Ovary (tissue), 9 donors: ENCODE data around the gene PPFIA4. TPM values are rescaled to one million over a fixed set of nuclear protein-coding genes. Genes with fewer than 3 reads are reported as not detected.
"Not testable (repeated sequence)": the region's sequence is repeated elsewhere in the genome, so short reads cannot be mapped to it uniquely, and the experiment has no call there.

Experiments
- DNase-seq, 5 donors: peaks; one replicate each; pipeline ENCODE4 v3.0.0-alpha.2; 2019 to 2020
- H3K27ac ChIP-seq, 2 donors: fragments of 200-600 bp; one replicate each; pipeline versions ENCODE4 v1.5.1 to v1.8.0; 2019 to 2022
- H3K27me3 ChIP-seq: fragments of 200-600 bp; one replicate; pipeline ENCODE4 v1.8.0; 2022
- H3K36me3 ChIP-seq: fragments of 200-600 bp; sonication (generic); one replicate; pipeline ENCODE4 v1.5.1; 2019
- H3K4me1 ChIP-seq: one replicate; pipeline ENCODE4 v1.8.1; 2013; ENCODE audit warnings: mild to moderate bottlenecking, moderate library complexity; ENCODE audit not compliant: insufficient read depth
- H3K4me3 ChIP-seq: fragments of 200-600 bp; sonication (generic); one replicate; pipeline ENCODE4 v1.5.1; 2017
- H3K9me3 ChIP-seq, 2 donors: fragments of 200-600 bp in 1 of 2; sonication (generic) in 1 of 2; one replicate each; pipeline versions ENCODE4 v1.5.1 to v1.8.1; 2013 to 2019; ENCODE audit warnings: mild to moderate bottlenecking in 1 of 2, moderate library complexity in 1 of 2
- CTCF ChIP-seq, 3 donors: fragments of 450-650 bp in 2 of 3; fragments of 200-600 bp in 1 of 3; IDR thresholded peaks; one replicate each; pipeline versions ENCODE4 v1.5.1 to v1.8.0; 2016 to 2022; ENCODE audit warnings: antibody characterized with exemption in 3 of 3, mild to moderate bottlenecking in 1 of 3
- EP300 ChIP-seq: sonication (generic); formaldehyde crosslinking; IDR thresholded peaks from one replicate; pipeline ENCODE4 v1.6.1; 2017; ENCODE audit warnings: antibody characterized with exemption
- POLR2A ChIP-seq: fragments of 450-650 bp; IDR thresholded peaks from one replicate; pipeline ENCODE4 v1.6.1; 2017; ENCODE audit warnings: antibody characterized with exemption, mild to moderate bottlenecking, moderate library complexity
- WGBS, 3 donors: extraction: QIAGEN DNeasy Blood & Tissue Kit in 1 of 3; methylation state at CpG; one replicate each; pipeline versions ENCODE4 v1.1.5 to v1.1.7; 2013 to 2017; 5-methylcytosine and 5-hydroxymethylcytosine counted together
- intact Hi-C, 4 donors: fragments of 100-400 bp; cut with DNase I; formaldehyde crosslinking; loops; one replicate each; pipeline versions ENCODE4 v1.11.0 to v1.15.1; 2022 to 2023
- polyA plus RNA-seq, 2 donors: library from polyadenylated mRNA; stranded (reverse); fragments of 200-250 nt in 1 of 2; fragments of 350-450 nt in 1 of 2; fragmentation: Illumina TruSeq in 1 of 2; extraction: RNeasy Lipid Tissue Mini Kit (QIAGEN cat#74804) in 1 of 2; gene quantifications; one replicate each; pipeline ENCODE4 v1.2.3, GENCODE V29; 2013 to 2014
- total RNA-seq, 7 donors: library from RNA; depleted of rRNA in 2 of 7; stranded (reverse); fragments of >200 nt in 2 of 7; fragmentation: NEBNext Ultra II Directional in 3 of 7; extraction: Animal tissue kit (Norgen Biotek cat#: 25700) in 3 of 7; gene quantifications; one replicate each; pipeline versions ENCODE4 v1.1.0 to v1.2.4, GENCODE V29; 2016 to 2023
- donor health status: DM: no; HTN: no; CAD: no; lungs with moderate emphysema.
- donor health status: DM: no; HTN: no; CAD: no.
- donor health status: Bipolar disorder and iron deficiency.
- donor health status: DM: yes; HTN: yes; CAD: no.
- donor health status: DM: no; HTN: no; CAD: no.
- donor health status: DM: yes; HTN: yes; CAD: no.

Gene PPFIA4
- total and polyA plus RNA-seq, 9 donors: 0.35 to 2.6 (median 1.4) TPM

- Histone ChIP-seq H3K9me3 (no peaks in the 10 kb centered on the region), H3K27me3 (no peaks in the 10 kb centered on the region), H3K36me3 (no peaks in the 10 kb centered on the region), H3K4me3 (no peak overlapping the region), H3K27ac (no peak overlapping the region), H3K4me1 (no peaks in the 10 kb centered on the region)
- 67 to 69% (median 67%) methylated on average over 3 of the region's 3 CpGs for WGBS, 3 donors
- no peak for TF ChIP-seq CTCF (IDR thresholded peaks at IDR 0.05)
- no peak for DNase-seq
- intact Hi-C loops: no loop called here
These were observed 43.4 kb upstream of the PPFIA4 start for GRCh38 chr1:202982715-202983430.

- intact Hi-C loops, H3K36me3 ChIP-seq, DNase-seq, H3K27me3 ChIP-seq, H3K9me3 ChIP-seq, H3K4me3 ChIP-seq, H3K4me1 ChIP-seq, H3K27ac ChIP-seq: not testable (repeated sequence)
- 81 to 87% (median 82%) methylated on average over 9 of the region's 9 CpGs for whole genome bisulfite sequencing, 3 donors
These were observed 40.2 kb upstream of the PPFIA4 start for GRCh38 chr1:202986120-202986519.

- Histone ChIP-seq H3K4me3 (no peak overlapping the region), H3K9me3 (no peaks in the 10 kb centered on the region), H3K27ac (no peak overlapping the region), H3K36me3 (no peaks in the 10 kb centered on the region), H3K4me1 (no peaks in the 10 kb centered on the region), H3K27me3 (no peaks in the 10 kb centered on the region)
- intact Hi-C loops: no loop called here
- TF ChIP-seq EP300: no peak
- no peak for TF ChIP-seq CTCF (IDR thresholded peaks at IDR 0.05)
- TF ChIP-seq POLR2A: no peak
- WGBS, 3 donors: 57 to 66% (median 64%) methylated on average over 7 of the region's 7 CpGs
- DNase-seq: no peak
These were observed 39.0 kb upstream of the PPFIA4 start for GRCh38 chr1:202987255-202987654.

- no peak for DNase-seq
- no peak for TF ChIP-seq EP300
- TF ChIP-seq CTCF (IDR thresholded peaks at IDR 0.05): no peak
- TF ChIP-seq POLR2A: no peak
- no peaks in the 10 kb centered on the region for H3K36me3 ChIP-seq
- H3K27ac ChIP-seq: no peak overlapping the region
- no peak overlapping the region for H3K4me3 ChIP-seq
- H3K27me3 ChIP-seq: no peaks in the 10 kb centered on the region
- H3K4me1 ChIP-seq: no peaks in the 10 kb centered on the region
- intact Hi-C loops: no loop called here
- no peaks in the 10 kb centered on the region for H3K9me3 ChIP-seq
- WGBS, 3 donors: 52 to 63% (median 62%) methylated on average over 5 of the region's 5 CpGs
These were observed 38.2 kb upstream of the PPFIA4 start for GRCh38 chr1:202987922-202988583.

GRCh38 chr1:202989879-202990278, 36.4 kb upstream of the PPFIA4 start:
- no peaks in the 10 kb centered on the region for H3K9me3 ChIP-seq
- H3K27me3 ChIP-seq: no peaks in the 10 kb centered on the region
- no peak overlapping the region for H3K27ac ChIP-seq
- no peaks in the 10 kb centered on the region for H3K4me1 ChIP-seq
- no peak for TF ChIP-seq EP300
- TF ChIP-seq POLR2A: no peak
- no peak for TF ChIP-seq CTCF (IDR thresholded peaks at IDR 0.05)
- intact Hi-C loops: no loop called here
- 84 to 90% (median 88%) methylated on average over 2 of the region's 2 CpGs for WGBS, 3 donors
- H3K4me3 ChIP-seq: no peak overlapping the region
- H3K36me3 ChIP-seq: no peaks in the 10 kb centered on the region
- no peak for DNase-seq
